GM10266 (cell line): ENCODE results near the gene SIDT2.

Source experiments
- DNase-seq: peaks from one replicate; pipeline ENCODE4 v3.0.0; 2012; ENCODE audit errors: extremely low spot score
- CTCF ChIP-seq: IDR thresholded peaks from 2 replicates; pipeline ENCODE4 v1.5.1; 2012; ENCODE audit warnings: mild to moderate bottlenecking, low read depth; ENCODE audit not compliant: control insufficient read depth, insufficient read depth; ENCODE audit errors: missing control alignments

SIDT2 gene

GRCh38 chr11:117160826-117161225 lies 17.7 kb upstream of the SIDT2 start:
- TF ChIP-seq CTCF = no peak
- no peak for DNase-seq

- TF ChIP-seq CTCF = no peak
- DNase-seq = no peak
Measured at GRCh38 chr11:117166491-117166890, 12.1 kb upstream of the SIDT2 start.

GRCh38 chr11:117169736-117170135 lies 8.8 kb upstream of the SIDT2 start:
- no peak for TF ChIP-seq CTCF
- DNase-seq = no peak

GRCh38 chr11:117170210-117170609 lies 8.3 kb upstream of the SIDT2 start:
- no peak for DNase-seq
- TF ChIP-seq CTCF = no peak

GRCh38 chr11:117171007-117171403 lies 7.5 kb upstream of the SIDT2 start:
- DNase-seq = no peak
- no peak for TF ChIP-seq CTCF

GRCh38 chr11:117171404-117172061 lies 7.0 kb upstream of the SIDT2 start:
- no peak for DNase-seq
- no peak for TF ChIP-seq CTCF

- TF ChIP-seq CTCF = no peak
- DNase-seq = no peak
Measured at GRCh38 chr11:117172724-117173421, 5.7 kb upstream of the SIDT2 start.
